ENCODE measurements around the gene BORCS8.
"Not testable (repeated sequence)": the region's sequence is repeated elsewhere in the genome, so short reads cannot be mapped to it uniquely, and the experiment has no call there.

Gene BORCS8

DNA sequence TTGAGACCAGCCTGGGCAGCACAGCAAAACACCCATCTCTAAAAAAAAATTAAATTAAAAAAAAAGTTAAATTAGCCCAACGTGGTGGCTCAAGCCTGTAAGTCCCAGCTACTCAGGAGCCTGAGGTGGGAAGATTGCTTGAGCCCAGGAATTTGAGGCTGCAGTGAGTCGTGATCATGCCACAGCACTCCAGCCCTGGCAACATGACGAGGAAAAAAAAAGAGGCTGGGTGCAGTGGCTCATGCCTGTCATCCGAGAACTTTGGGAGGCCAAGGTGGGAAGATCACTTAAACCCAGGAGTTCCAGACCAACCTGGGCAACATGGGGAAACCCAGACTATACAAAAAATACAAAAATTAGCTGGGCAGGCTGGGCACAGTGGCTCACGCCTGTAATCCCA, 51.5 kb downstream of the BORCS8 start:
- H3K9me3 ChIP-seq (ENCODE audit: control insufficient read depth, insufficient read depth, low read length) = no peaks in the 10 kb centered on the region
- H3K27me3 ChIP-seq (ENCODE audit: control insufficient read depth, insufficient read depth, low read length) = peaks cover 11% of the 10 kb centered on the region
- no peaks in the 10 kb centered on the region for H3K36me3 ChIP-seq (ENCODE audit: control insufficient read depth, insufficient read depth, low read length)

DNA sequence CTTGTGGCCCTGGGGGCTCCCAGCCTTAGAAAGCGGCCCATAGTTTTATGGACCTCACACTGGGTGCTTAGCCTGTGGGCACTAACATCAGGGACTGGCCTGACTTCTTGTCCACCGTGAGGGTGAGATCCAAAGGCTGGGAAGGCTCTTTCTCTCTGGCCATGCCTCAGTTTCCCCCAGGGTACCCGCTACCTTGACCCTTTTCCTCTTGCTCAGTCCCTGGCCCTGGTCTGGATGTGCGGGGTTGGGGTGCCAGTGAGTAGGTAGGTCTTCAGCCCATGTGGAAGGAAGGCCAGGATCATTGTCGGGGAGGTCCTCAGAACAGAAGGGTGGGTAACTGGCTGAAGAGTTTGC, 52.1 kb downstream of the BORCS8 start:
- Histone ChIP-seq H3K4me1 (ENCODE audit: control insufficient read depth, insufficient read depth, low read length) (no peaks in the 10 kb centered on the region), H3K36me3 (ENCODE audit: control insufficient read depth, insufficient read depth, low read length) (no peaks in the 10 kb centered on the region), H3K4me3 (ENCODE audit: low read depth, low read length) (no peak overlapping the region), H3K9me3 (ENCODE audit: control insufficient read depth, insufficient read depth, low read length) (no peaks in the 10 kb centered on the region), H3K27me3 (ENCODE audit: control insufficient read depth, insufficient read depth, low read length) (peaks cover 11% of the 10 kb centered on the region), H3K9ac (ENCODE audit: low read depth, low read length) (no peak overlapping the region)

More for the DNA sequence above, 51.5 kb downstream of the BORCS8 start:
- Histone ChIP-seq H3K4me1 (ENCODE audit: control insufficient read depth, insufficient read depth, low read length) (no peaks in the 10 kb centered on the region), H3K9ac (ENCODE audit: low read depth, low read length) (no peak overlapping the region), H3K4me3 (ENCODE audit: low read depth, low read length) (no peak overlapping the region)

- Histone ChIP-seq H3K27me3 (ENCODE audit: control insufficient read depth, insufficient read depth, low read length) (peaks cover 11% of the 10 kb centered on the region), H3K9ac (ENCODE audit: low read depth, low read length) (peak within 1 kb of the TSS; percentile 90), H3K4me3 (ENCODE audit: low read depth, low read length) (peak within 1 kb of the TSS; percentile 89), H3K36me3 (ENCODE audit: control insufficient read depth, insufficient read depth, low read length) (no peaks in the 10 kb centered on the region), H3K4me1 (ENCODE audit: control insufficient read depth, insufficient read depth, low read length) (no peaks in the 10 kb centered on the region), H3K9me3 (ENCODE audit: control insufficient read depth, insufficient read depth, low read length) (no peaks in the 10 kb centered on the region)
Observed at GRCh38 chr19:19138109-19138981, 53.6 kb downstream of the BORCS8 start, which contains the start of gene TMEM161A. TMEM161A (minus strand) TSS chr19:19138478; CDS start chr19:19138428, 50 bp downstream.

DNA sequence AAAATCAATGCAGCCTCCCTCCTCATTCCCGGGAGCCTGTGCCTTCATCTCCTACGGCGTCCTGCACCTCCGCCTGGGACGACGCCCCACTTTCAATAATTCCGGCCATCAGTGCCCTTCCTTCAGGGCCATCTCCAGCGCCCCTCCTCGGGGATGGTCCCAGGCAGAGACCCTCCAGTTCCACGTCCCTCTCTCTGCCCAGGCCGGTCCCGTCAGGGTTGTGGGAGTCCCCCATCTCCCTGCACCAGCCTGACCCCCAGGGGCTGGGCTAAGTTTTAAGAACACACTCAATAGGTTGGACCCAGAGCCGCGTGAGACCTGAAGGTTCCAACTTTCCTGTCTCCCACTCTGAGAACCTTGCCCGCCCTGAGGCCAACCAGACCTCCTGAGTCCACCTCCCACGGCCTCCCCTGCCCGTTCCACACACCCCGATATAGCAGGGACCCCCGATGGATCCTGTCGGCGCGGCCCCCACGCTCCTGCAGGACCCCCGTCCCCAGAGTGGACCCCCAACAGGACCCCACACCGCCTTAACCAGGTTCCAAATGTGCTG, 54.3 kb downstream of the BORCS8 start:
- H3K4me3 ChIP-seq (ENCODE audit: low read depth, low read length) = peak overlapping the region; percentile 89

DNA sequence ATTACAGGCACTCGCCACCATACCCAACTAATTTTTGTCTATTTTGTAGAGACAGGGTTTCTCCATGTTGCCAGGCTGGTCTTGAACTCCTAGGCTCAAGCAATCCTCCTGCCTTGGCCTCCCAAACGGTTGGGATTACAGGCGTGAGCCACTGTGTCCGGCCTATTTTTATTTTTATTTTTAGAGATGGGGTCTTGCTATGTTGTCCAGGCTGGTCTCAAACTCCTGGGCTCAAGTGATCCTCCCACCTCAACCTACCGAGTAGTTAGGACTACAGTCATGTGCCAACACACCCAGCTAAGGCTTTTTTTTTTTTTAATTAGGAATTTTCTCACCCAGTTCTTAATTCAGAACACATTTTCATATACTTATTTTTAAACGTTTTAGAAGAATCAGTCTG, 56.2 kb downstream of the BORCS8 start:
- not testable (repeated sequence) for H3K4me1 ChIP-seq (ENCODE audit: control insufficient read depth, insufficient read depth, low read length); H3K36me3 ChIP-seq (ENCODE audit: control insufficient read depth, insufficient read depth, low read length); H3K4me3 ChIP-seq (ENCODE audit: low read depth, low read length); H3K9ac ChIP-seq (ENCODE audit: low read depth, low read length); H3K9me3 ChIP-seq (ENCODE audit: control insufficient read depth, insufficient read depth, low read length)
- H3K27me3 ChIP-seq (ENCODE audit: control insufficient read depth, insufficient read depth, low read length) = peaks cover 11% of the 10 kb centered on the region

More for the DNA sequence above, 54.3 kb downstream of the BORCS8 start:
- H3K27me3 ChIP-seq (ENCODE audit: control insufficient read depth, insufficient read depth, low read length) = peaks cover 11% of the 10 kb centered on the region
- peak overlapping the region; percentile 90 for H3K9ac ChIP-seq (ENCODE audit: low read depth, low read length)
- H3K4me1 ChIP-seq (ENCODE audit: control insufficient read depth, insufficient read depth, low read length) = no peaks in the 10 kb centered on the region
- H3K9me3 ChIP-seq (ENCODE audit: control insufficient read depth, insufficient read depth, low read length) = no peaks in the 10 kb centered on the region
- no peaks in the 10 kb centered on the region for H3K36me3 ChIP-seq (ENCODE audit: control insufficient read depth, insufficient read depth, low read length)

DNA sequence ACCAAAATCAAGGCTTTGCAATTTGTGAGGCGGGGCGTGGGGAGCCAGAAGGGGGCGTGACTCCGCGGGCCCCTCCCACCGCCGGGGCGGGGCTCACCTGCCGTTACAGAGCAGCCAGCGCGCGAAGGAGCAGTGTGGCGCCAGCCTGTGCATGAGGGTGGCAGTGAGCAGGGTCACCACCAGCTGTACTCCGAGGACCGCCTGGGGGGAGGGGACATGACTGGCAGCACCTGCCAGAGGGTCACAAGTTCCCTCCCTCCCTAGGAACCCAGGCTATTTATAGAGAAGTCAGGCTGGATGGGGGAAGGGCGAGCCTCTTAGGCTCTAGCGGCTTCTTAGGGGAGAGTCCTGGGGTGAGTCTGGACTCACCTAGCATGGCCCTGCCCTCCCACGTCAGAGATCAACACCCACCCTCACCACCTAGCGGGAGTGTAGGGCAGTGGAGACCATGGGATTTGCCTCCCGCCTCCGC, 57.2 kb downstream of the BORCS8 start:
- H3K9me3 ChIP-seq (ENCODE audit: control insufficient read depth, insufficient read depth, low read length) = no peaks in the 10 kb centered on the region
- H3K36me3 ChIP-seq (ENCODE audit: control insufficient read depth, insufficient read depth, low read length) = peaks cover 3% of the 10 kb centered on the region
- H3K27me3 ChIP-seq (ENCODE audit: control insufficient read depth, insufficient read depth, low read length) = peaks cover 9% of the 10 kb centered on the region
- no peak overlapping the region for H3K9ac ChIP-seq (ENCODE audit: low read depth, low read length)
- peak overlapping the region; percentile 71 for H3K4me3 ChIP-seq (ENCODE audit: low read depth, low read length)
- no peaks in the 10 kb centered on the region for H3K4me1 ChIP-seq (ENCODE audit: control insufficient read depth, insufficient read depth, low read length)

DNA sequence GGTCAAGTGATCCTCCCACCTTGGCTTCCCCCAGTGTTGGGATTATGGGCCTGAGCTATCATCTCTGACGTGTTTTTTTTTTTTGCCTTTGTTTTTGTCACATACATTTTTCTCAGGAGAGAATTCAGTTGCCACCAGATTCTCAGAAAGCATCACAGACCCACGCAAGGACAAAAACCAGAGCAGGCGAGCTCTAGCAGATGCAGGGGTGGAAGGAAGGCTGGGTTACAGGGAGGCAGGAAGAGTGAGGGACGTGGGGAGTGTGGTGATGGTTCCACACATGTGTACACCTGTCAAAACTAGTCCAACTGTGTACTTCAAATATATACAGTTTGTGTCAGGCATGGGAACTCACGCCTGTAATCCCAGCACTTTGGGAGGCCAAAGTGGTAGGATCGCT, 58.0 kb downstream of the BORCS8 start:
- no peaks in the 10 kb centered on the region for H3K4me1 ChIP-seq (ENCODE audit: control insufficient read depth, insufficient read depth, low read length)
- H3K27me3 ChIP-seq (ENCODE audit: control insufficient read depth, insufficient read depth, low read length) = peaks cover 9% of the 10 kb centered on the region
- no peaks in the 10 kb centered on the region for H3K9me3 ChIP-seq (ENCODE audit: control insufficient read depth, insufficient read depth, low read length)
- no peak overlapping the region for H3K9ac ChIP-seq (ENCODE audit: low read depth, low read length)
- H3K36me3 ChIP-seq (ENCODE audit: control insufficient read depth, insufficient read depth, low read length) = peaks cover 3% of the 10 kb centered on the region
- H3K4me3 ChIP-seq (ENCODE audit: low read depth, low read length) = no peak overlapping the region

GRCh38 chr19:19132912-19133311, 59.0 kb downstream of the BORCS8 start:
- Histone ChIP-seq H3K4me1 (ENCODE audit: control insufficient read depth, insufficient read depth, low read length) (no peaks in the 10 kb centered on the region), H3K9me3 (ENCODE audit: control insufficient read depth, insufficient read depth, low read length) (no peaks in the 10 kb centered on the region), H3K36me3 (ENCODE audit: control insufficient read depth, insufficient read depth, low read length) (peaks cover 3% of the 10 kb centered on the region), H3K9ac (ENCODE audit: low read depth, low read length) (no peak overlapping the region), H3K27me3 (ENCODE audit: control insufficient read depth, insufficient read depth, low read length) (peaks cover 9% of the 10 kb centered on the region), H3K4me3 (ENCODE audit: low read depth, low read length) (no peak overlapping the region)

GRCh38 chr19:19131989-19132388, 60.0 kb downstream of the BORCS8 start:
- Histone ChIP-seq H3K4me1 (ENCODE audit: control insufficient read depth, insufficient read depth, low read length) (no peaks in the 10 kb centered on the region), H3K36me3 (ENCODE audit: control insufficient read depth, insufficient read depth, low read length) (peaks cover 3% of the 10 kb centered on the region), H3K9me3 (ENCODE audit: control insufficient read depth, insufficient read depth, low read length) (no peaks in the 10 kb centered on the region), H3K27me3 (ENCODE audit: control insufficient read depth, insufficient read depth, low read length) (peaks cover 2% of the 10 kb centered on the region), H3K4me3 (ENCODE audit: low read depth, low read length) (no peak overlapping the region), H3K9ac (ENCODE audit: low read depth, low read length) (no peak overlapping the region)
